Muscle of leg (tissue), 11 donors: ENCODE data around the gene VGF. TPM values are rescaled to one million over a fixed set of nuclear protein-coding genes. Genes with fewer than 3 reads are reported as not detected.

Source experiments
- DNase-seq: peaks from one replicate; pipeline ENCODE4 v3.0.0; 2013
- H3K27ac ChIP-seq: one replicate; pipeline ENCODE4 v1.5.1; 2013; ENCODE audit warnings: mild to moderate bottlenecking, low read length, control low read depth
- H3K27me3 ChIP-seq: one replicate; pipeline ENCODE4 v1.6.1; 2013; ENCODE audit warnings: low read length; ENCODE audit not compliant: control insufficient read depth, insufficient read depth
- H3K36me3 ChIP-seq: one replicate; pipeline ENCODE4 v1.6.1; 2013; ENCODE audit warnings: low read length; ENCODE audit not compliant: control insufficient read depth, insufficient read depth
- H3K4me1 ChIP-seq: one replicate; pipeline ENCODE4 v1.6.1; 2013; ENCODE audit warnings: low read length; ENCODE audit not compliant: control insufficient read depth, insufficient read depth
- H3K4me3 ChIP-seq: one replicate; pipeline ENCODE4 v1.5.1; 2013; ENCODE audit warnings: low read length, control low read depth
- H3K9me3 ChIP-seq: replicated peaks from 2 replicates; pipeline ENCODE4 v1.6.1; 2013; ENCODE audit warnings: low read depth, low read length; ENCODE audit not compliant: control insufficient read depth
- WGBS: methylation state at CpG from one replicate; pipeline ENCODE4 v1.1.5; 2013; ENCODE audit warnings: missing lambda C conversion rate; ENCODE audit not compliant: insufficient coverage; 5-methylcytosine and 5-hydroxymethylcytosine counted together
- polyA plus RNA-seq, 8 donors: library from polyadenylated mRNA; unstranded; fragments of 120-200 nt; gene quantifications; one replicate each; pipeline versions ENCODE4 v1.2.1 to v1.2.3, GENCODE V29; 2013; ENCODE audit warnings: inconsistent platforms in 1 of 8, low replicate concordance in 1 of 8; ENCODE audit not compliant: insufficient read length in 8 of 8, insufficient read depth in 1 of 8
- total RNA-seq: library from RNA; stranded (reverse); fragments of 120-200 nt; gene quantifications from one replicate; pipeline ENCODE4 v1.2.4, GENCODE V29; 2013

The VGF gene
- total and polyA plus RNA-seq, 9 donors: 0.08 TPM; not detected in 8

- H3K4me3 ChIP-seq: no peak overlapping the region
- H3K36me3 ChIP-seq: no peaks in the 10 kb centered on the region
Measured at GRCh38 chr7:101186194-101186593, 20.8 kb upstream of the VGF start.

GRCh38 chr7:101185258-101185839 lies 20.0 kb upstream of the VGF start:
- Histone ChIP-seq H3K27ac (no peak overlapping the region), H3K27me3 (peaks cover 35% of the 10 kb centered on the region), H3K4me3 (no peak overlapping the region), H3K9me3 (no peaks in the 10 kb centered on the region), H3K4me1 (no peaks in the 10 kb centered on the region), H3K36me3 (no peaks in the 10 kb centered on the region)
- DNase-seq: no peak
- 33% methylated on average over 1 of the region's 5 CpGs for WGBS

More at GRCh38 chr7:101186194-101186593, 20.8 kb upstream of the VGF start:
- Histone ChIP-seq H3K27me3 (peaks cover 27% of the 10 kb centered on the region), H3K9me3 (no peaks in the 10 kb centered on the region), H3K27ac (no peak overlapping the region), H3K4me1 (no peaks in the 10 kb centered on the region)
- 53% methylated on average over 4 of the region's 6 CpGs for WGBS
- DNase-seq: no peak

DNA sequence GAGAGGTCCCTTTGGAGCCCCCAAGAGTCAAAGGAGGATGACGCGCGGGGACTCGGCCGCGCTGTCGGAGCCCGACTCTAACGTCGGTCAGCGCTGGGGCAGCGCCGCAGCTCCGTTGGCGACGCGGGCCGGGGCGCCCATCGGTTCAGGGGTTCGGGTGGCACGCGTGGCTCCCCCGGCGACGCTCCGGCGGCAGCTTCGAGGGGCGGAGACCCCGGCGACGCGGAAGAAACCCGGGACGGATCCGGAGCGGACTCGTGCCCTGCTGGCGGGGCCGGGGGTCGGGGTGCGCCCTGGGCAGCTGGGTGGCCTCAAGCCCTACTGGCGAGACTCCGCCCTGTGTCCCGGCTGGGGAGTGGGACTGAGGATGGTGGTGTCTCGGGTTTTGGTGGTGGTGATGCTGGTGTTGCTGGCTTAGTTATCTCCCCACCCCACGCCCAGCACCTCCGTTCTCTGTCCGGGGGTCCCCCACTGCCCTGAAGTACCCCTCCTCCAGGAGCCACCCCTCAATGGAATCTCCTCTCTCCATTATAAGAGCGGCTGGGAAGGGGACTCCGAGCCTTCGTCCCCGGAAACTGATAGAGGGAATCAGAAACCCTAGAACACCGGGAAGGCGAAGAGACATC lies 14.9 kb upstream of the VGF start, which contains the start of gene NAT16:
Gene NAT16 (minus strand): TSS at position 164 of the 626 bp plus-strand sequence. CDS start 5,486 bp downstream, outside the sequence.
- Histone ChIP-seq H3K36me3 (no peaks in the 10 kb centered on the region), H3K9me3 (no peaks in the 10 kb centered on the region), H3K4me3 (no peak within 1 kb of the TSS), H3K27ac (no peak within 1 kb of the TSS), H3K27me3 (peaks cover 81% of the 10 kb centered on the region), H3K4me1 (peaks cover 4% of the 10 kb centered on the region)
- DNase-seq: no peak
- WGBS: 4% methylated on average over 46 of the region's 56 CpGs

DNA sequence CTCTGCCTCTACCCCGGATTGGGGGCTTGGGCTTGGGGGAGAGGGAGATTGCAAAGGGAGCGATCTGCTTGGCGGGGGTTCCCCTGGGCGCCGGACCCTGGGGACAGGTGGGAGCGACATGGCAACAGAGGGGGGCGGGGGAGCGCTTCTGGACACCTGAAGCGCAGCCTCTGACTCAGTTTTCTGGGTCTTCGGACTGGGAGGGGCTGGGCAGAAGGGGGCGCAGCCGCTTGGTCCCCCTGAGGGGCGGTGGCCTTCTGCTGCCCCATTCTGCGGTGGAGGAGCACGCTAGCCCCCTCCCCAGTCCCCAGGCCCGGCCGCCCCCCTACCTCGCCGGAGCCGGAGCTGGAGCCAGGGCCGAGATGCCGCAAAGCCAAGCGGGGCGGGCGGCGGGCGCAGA lies 14.3 kb upstream of the VGF start:
- H3K27ac ChIP-seq: no peak overlapping the region
- no peaks in the 10 kb centered on the region for H3K36me3 ChIP-seq
- peaks cover 4% of the 10 kb centered on the region for H3K4me1 ChIP-seq
- H3K27me3 ChIP-seq: peaks cover 86% of the 10 kb centered on the region
- no peaks in the 10 kb centered on the region for H3K9me3 ChIP-seq
- WGBS: under 1% methylated on average over 19 of the region's 27 CpGs
- no peak overlapping the region for H3K4me3 ChIP-seq
- no peak for DNase-seq

DNA sequence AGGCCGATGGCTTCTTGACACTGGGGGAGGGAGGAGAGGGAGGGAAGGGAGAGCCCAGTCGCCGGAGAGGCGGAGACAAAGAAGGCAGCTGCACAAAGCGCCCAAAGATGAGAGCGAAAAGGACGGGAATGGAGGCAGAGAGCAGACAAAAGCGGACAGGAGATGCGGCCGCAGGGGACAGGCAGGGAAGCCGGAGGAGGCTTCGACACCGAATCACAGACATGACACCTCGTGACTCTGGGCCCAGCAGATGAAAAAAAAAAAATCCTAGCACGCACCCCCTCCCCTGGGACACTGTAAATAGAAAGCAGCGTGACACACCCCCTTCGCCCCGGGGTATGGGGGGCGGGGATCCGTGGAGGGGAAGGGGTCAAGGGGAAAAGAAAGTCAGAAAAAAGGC lies 13.7 kb upstream of the VGF start:
- Histone ChIP-seq H3K4me3 (no peak overlapping the region), H3K4me1 (peaks cover 4% of the 10 kb centered on the region), H3K9me3 (no peaks in the 10 kb centered on the region), H3K27ac (no peak overlapping the region), H3K36me3 (no peaks in the 10 kb centered on the region), H3K27me3 (peaks cover 86% of the 10 kb centered on the region)
- no peak for DNase-seq
- 0% methylated on average over 13 of the region's 20 CpGs for WGBS

- H3K4me1 ChIP-seq: peaks cover 17% of the 10 kb centered on the region
- peaks cover 100% of the 10 kb centered on the region for H3K27me3 ChIP-seq
- WGBS: 83% methylated on average over 1 of the region's 2 CpGs
- H3K4me3 ChIP-seq: no peak overlapping the region
- DNase-seq: no peak
- no peak overlapping the region for H3K27ac ChIP-seq
- H3K9me3 ChIP-seq: no peaks in the 10 kb centered on the region
- no peaks in the 10 kb centered on the region for H3K36me3 ChIP-seq
Measured at GRCh38 chr7:101177644-101178043, 12.3 kb upstream of the VGF start.

- no CpG with 5 or more reads among the region's 3 CpGs for WGBS
- no peak overlapping the region for H3K4me3 ChIP-seq
- H3K36me3 ChIP-seq: no peaks in the 10 kb centered on the region
- peaks cover 100% of the 10 kb centered on the region for H3K27me3 ChIP-seq
- no peaks in the 10 kb centered on the region for H3K9me3 ChIP-seq
- peaks cover 26% of the 10 kb centered on the region for H3K4me1 ChIP-seq
- H3K27ac ChIP-seq: no peak overlapping the region
- DNase-seq: no peak
Measured at GRCh38 chr7:101175664-101176063, 10.3 kb upstream of the VGF start.

DNA sequence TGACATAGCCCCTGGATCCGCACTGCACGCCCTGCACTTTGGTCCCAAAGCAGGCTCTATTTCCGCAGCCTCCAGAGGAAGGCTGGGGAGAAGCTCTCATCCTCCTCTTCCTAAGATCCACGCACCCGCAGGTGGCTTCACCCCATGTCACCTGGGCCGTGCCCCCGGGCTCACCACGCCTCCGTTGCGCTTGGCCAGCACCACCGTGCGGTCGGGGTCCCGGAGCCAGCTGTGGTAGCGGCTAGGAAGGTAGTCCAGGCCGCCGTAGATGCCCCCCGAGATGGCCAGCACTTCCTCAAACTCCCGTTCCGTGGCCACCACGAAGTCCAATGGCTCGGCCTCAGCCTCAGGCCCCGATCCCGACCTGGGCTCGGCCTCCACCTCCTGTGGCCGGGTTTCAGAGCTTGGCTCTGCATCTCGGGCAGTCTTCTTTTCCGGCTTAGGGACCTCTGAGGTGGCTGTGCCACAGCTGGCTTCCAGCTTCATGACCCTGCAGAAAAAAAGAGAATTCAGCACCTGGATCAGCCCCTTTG lies 9.0 kb upstream of the VGF start:
- no peak overlapping the region for H3K27ac ChIP-seq
- no peaks in the 10 kb centered on the region for H3K36me3 ChIP-seq
- WGBS: 2% methylated on average over 27 of the region's 28 CpGs
- H3K9me3 ChIP-seq: no peaks in the 10 kb centered on the region
- no peak for DNase-seq
- H3K4me1 ChIP-seq: peaks cover 22% of the 10 kb centered on the region
- peaks cover 100% of the 10 kb centered on the region for H3K27me3 ChIP-seq
- H3K4me3 ChIP-seq: no peak overlapping the region

DNA sequence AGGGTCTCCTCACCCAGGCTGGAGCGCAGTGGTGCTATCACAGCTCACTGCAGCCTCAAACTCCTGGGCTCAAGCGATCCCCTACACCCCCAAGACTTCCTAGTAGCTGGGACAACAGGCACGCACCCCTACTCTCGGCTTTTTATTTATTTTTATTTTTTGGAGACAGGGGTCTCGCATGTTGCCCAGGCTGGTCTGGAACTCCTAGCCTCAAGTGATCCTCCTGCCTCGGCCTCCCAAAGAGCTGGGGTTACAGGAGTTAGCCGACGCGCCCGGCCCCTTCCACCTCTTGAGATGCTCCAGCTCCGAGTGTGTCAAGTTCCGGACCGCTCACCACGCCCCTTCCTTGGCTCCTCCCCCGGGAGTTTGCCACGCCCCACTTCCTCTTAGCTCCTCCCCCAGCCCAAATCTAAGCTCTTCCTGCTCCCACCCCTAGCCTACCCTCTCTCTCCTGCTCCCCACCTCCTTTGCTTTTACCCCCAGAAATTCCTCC lies 8.4 kb upstream of the VGF start:
- Histone ChIP-seq H3K4me1 (peaks cover 22% of the 10 kb centered on the region), H3K27me3 (peaks cover 100% of the 10 kb centered on the region), H3K36me3 (no peaks in the 10 kb centered on the region), H3K27ac (no peak overlapping the region), H3K4me3 (no peak overlapping the region), H3K9me3 (no peaks in the 10 kb centered on the region)
- no peak for DNase-seq
- WGBS: 8% methylated on average over 14 of the region's 16 CpGs

DNA sequence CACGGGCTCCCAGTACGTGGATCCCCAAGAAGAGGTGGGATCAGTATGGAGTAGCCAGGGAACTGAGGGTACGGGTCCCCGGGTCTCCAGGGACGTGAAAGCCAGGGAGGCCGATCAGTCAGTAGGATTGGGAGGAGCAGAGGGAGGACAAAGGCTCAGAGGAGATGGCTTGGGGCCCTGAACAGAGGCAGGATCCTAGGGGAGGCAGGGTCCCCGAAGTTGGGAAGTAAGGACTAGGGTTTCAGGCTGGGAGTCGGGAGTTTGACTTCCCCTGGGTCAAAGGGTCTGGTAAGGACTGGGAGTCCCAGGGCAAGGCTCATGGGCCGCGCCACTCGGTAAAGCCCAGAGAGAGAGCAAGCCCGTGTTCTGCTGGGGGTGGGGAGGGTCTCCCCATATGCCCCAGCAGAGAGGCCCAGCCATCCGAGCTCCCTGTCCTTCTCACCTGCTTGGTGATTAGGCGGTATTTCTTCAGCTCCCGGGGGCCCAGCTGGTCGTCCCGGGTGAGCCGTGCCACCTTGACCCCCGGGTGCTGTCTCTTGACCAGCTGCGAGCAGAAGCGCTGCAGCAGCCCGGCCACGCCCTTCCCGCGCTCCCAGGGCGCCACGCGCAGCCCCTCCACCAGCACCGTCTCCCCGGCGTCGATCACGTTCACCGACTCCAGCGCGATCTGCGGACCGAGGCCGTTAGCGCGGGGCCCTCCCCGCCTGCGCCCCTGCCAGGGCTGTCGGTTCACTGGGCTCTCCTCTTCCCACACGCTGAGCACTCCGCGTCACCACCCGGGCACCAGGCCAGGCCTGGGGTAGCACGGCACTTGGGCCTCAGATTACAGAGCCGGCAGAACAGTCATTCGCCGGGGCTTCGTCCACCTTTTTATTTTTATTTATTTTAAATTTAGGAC lies 7.7 kb upstream of the VGF start:
- Histone ChIP-seq H3K4me1 (peaks cover 22% of the 10 kb centered on the region), H3K27ac (no peak overlapping the region), H3K9me3 (no peaks in the 10 kb centered on the region), H3K4me3 (no peak overlapping the region), H3K27me3 (peaks cover 100% of the 10 kb centered on the region), H3K36me3 (no peaks in the 10 kb centered on the region)
- peak; percentile 37 for DNase-seq
- under 1% methylated on average over 44 of the region's 53 CpGs for WGBS
